ENCODE results near the gene CD151. TPM values are rescaled to one million over a fixed set of nuclear protein-coding genes. Genes with fewer than 3 reads are reported as not detected.
A peak's percentile ranks its signal among the peaks of the same experiment; 100 is the strongest.

CD151 gene
- 146 and 177 TPM in 2 replicates for total RNA-seq
- 210 and 290 TPM in 2 replicates for polyA plus RNA-seq

DNA sequence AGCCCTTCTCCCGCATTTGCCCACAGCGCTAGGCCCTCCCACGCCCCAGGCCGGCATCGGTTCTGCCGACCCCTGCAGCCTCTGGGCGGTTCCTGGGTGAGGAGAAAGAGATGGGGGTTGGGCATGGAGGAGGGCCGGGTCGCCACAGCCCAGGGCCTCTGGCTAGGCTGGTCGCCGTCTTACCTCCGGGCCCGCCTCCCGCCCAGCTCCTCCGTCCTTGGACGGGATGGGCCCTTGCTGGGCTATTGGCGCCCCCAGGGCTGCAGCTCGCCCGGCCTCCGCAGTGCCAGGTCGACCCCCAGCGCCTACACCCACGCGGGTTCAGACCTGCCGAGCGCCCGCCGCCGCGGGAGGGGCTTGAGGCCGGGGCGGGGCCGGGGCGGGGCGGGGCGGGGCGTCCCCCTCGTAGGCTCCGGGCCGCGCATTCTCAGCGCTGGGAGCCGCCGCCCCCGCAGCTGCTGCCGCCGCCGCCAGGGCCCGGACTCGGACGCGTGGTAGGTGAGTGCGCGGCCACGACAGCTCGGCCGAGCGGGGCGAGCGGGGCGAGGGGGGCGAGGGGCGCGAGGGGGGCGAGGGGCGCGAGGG lies at the start of gene CD151:
CD151 (plus strand) TSS at position 424 of the 585 bp plus-strand sequence. CDS start 3,118 bp downstream, outside the sequence.
- H3K4me1 ChIP-seq (ENCODE audit: low read depth) = peaks cover 28% of the 10 kb centered on the region
- peaks cover 12% of the 10 kb centered on the region for H3K36me3 ChIP-seq
- no peak for TF ChIP-seq CTCF (IDR thresholded peaks at IDR 0.05; ENCODE audit: low read depth, low read length)
- peaks cover 29% of the 10 kb centered on the region for H3K27me3 ChIP-seq
- DNase-seq (ENCODE audit: low read depth in 1 of 2, low spot score in 1 of 2) = peak; percentile 65 to 79
- H3K27ac ChIP-seq = peak within 1 kb of the TSS; percentile 67
- no peaks in the 10 kb centered on the region for H3K9me3 ChIP-seq (ENCODE audit: low read depth)
- peak within 1 kb of the TSS; percentile 65 for H3K4me3 ChIP-seq

GRCh38 chr11:783581-784015 lies 49.2 kb upstream of the CD151 start:
- no peaks in the 10 kb centered on the region for H3K9me3 ChIP-seq (ENCODE audit: low read depth)
- peak; percentile 87 for TF ChIP-seq CTCF (IDR thresholded peaks at IDR 0.05; ENCODE audit: low read depth, low read length)
- H3K36me3 ChIP-seq = no peaks in the 10 kb centered on the region
- H3K4me3 ChIP-seq = no peak overlapping the region
- H3K4me1 ChIP-seq (ENCODE audit: low read depth) = peaks cover 7% of the 10 kb centered on the region
- no peak overlapping the region for H3K27ac ChIP-seq
- no peaks in the 10 kb centered on the region for H3K27me3 ChIP-seq
- DNase-seq (ENCODE audit: low read depth in 1 of 2, low spot score in 1 of 2) = peak; percentile 80 to 89

GRCh38 chr11:786235-787083 lies 46.3 kb upstream of the CD151 start:
- H3K9me3 ChIP-seq (ENCODE audit: low read depth) = no peaks in the 10 kb centered on the region
- no peak for DNase-seq (ENCODE audit: low read depth in 1 of 2, low spot score in 1 of 2)
- H3K36me3 ChIP-seq = no peaks in the 10 kb centered on the region
- no peak for TF ChIP-seq CTCF (IDR thresholded peaks at IDR 0.05; ENCODE audit: low read depth, low read length)
- H3K27ac ChIP-seq = no peak overlapping the region
- no peak overlapping the region for H3K4me3 ChIP-seq
- H3K4me1 ChIP-seq (ENCODE audit: low read depth) = peaks cover 13% of the 10 kb centered on the region
- H3K27me3 ChIP-seq = no peaks in the 10 kb centered on the region

DNA sequence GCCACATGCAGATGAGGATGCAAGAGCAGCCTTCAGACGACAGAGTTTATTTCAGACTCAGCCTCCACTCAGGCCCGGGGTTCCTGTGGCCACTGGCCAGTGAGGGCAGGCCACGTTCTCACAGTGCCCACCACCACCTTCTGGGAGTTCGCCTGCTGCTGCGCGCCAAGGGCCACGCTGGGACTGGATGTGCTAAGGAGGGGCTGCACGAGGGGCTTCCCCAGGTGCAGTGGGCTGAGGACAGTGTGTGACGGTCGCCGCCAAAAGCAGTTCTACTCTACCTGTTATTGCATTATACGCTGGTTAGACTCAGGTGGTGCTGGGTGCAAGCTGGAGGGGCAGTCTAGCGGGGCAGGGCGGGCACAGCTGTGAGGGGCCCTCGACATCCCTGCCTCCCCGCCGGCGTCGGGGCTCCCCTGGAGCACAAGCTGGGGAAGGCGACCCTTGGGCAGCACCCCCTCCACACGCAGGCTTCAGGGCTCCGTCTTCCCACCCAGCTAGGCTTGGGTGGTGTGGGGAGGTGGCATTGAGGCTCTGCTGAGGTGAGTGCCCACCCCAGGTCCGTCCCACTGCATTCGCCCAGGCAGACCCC lies 45.6 kb upstream of the CD151 start:
- H3K4me1 ChIP-seq (ENCODE audit: low read depth) = peaks cover 13% of the 10 kb centered on the region
- H3K4me3 ChIP-seq = no peak overlapping the region
- no peaks in the 10 kb centered on the region for H3K27me3 ChIP-seq
- H3K36me3 ChIP-seq = no peaks in the 10 kb centered on the region
- H3K27ac ChIP-seq = no peak overlapping the region
- no peak for TF ChIP-seq CTCF (IDR thresholded peaks at IDR 0.05; ENCODE audit: low read depth, low read length)
- H3K9me3 ChIP-seq (ENCODE audit: low read depth) = no peaks in the 10 kb centered on the region
- no peak for DNase-seq (ENCODE audit: low read depth in 1 of 2, low spot score in 1 of 2)

- Histone ChIP-seq H3K27ac (no peak overlapping the region), H3K36me3 (no peaks in the 10 kb centered on the region)
- no peak for TF ChIP-seq CTCF (IDR thresholded peaks at IDR 0.05; ENCODE audit: low read depth, low read length)
These were observed 44.6 kb upstream of the CD151 start for GRCh38 chr11:788009-788640.

More at GRCh38 chr11:788009-788640, 44.6 kb upstream of the CD151 start:
- no peak for DNase-seq (ENCODE audit: low read depth in 1 of 2, low spot score in 1 of 2)
- no peaks in the 10 kb centered on the region for H3K27me3 ChIP-seq
- H3K4me3 ChIP-seq = no peak overlapping the region
- no peaks in the 10 kb centered on the region for H3K9me3 ChIP-seq (ENCODE audit: low read depth)
- peaks cover 13% of the 10 kb centered on the region for H3K4me1 ChIP-seq (ENCODE audit: low read depth)
